Measurements from ENCODE around the gene NLN.
"Not testable (repeated sequence)": the region's sequence is repeated elsewhere in the genome, so short reads cannot be mapped to it uniquely, and the experiment has no call there.

Gene NLN

DNA sequence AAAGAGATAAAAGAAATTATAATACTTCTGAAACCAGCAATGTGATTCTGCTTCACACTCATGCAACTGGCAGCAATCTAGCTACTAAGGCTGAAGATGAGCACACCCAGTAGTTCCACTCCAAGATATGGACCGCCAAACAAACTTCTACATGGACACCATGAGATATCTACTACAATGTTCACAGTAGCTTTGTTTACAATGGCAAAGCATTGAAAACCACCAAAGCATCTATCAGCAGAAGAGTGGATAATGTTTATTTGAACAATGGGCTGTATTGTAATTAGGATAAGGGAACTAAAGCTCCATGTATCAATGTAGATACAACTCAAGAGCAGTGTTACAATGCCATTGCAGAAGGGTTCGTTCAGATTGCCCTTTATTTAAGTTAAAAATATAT, 113.2 kb downstream of the NLN start:
- no peak for DNase-seq

DNA sequence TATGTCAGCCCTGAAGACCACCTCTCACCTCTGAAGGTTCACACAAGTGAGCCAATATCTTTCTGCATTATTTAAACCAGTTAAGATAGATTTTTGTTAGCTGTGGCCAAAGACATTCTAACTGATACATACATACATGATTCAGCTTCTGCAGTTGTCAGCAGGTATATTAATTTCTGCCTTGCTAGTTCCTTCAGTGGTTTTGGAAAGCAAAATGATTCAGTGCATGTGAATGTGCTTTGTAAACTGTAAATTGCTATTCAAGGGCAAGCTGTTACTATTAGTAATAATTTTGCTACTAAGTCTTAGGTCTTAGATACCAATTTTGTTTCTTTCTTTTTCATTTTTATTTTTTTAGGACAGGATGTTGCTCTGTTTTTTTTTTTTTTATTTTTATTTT, 115.1 kb downstream of the NLN start:
- no peak for DNase-seq

DNA sequence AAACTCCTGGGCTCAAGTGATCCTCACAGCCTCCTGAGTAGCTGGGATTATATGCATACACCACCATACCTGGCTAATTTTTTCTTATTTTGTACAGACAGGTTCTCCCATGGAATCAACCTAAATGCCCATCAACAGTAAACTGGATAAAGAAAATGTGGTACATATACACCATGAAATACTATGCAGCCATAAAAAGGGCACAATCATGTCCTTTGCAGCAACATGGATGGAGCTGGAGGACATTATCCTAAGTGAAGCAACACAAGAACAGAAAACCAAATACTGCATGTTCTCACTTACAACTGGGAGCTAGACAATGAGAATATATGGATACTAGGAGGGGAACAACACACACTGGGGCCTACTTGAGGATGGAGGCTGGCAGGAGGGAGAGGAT, 117.2 kb downstream of the NLN start:
- DNase-seq, result not testable (repeated sequence)

DNA sequence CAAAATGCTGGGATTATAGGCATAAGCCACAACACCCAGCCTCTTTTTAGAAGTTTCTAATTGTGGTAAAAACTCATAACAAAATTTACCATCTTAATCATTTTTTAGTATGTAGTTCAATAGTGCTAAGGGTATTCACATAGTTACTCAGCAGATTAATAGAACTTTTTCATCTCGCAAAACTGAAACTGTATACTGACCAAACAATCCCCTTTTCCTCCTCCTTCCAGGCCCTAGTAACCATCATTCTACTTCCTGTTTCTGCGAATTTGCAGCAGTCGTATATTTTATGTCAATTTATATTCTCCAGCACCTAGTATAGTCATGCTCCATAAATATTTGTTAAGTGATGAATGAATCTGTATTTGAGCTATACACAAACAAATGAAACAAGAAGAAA, 118.1 kb downstream of the NLN start:
- DNase-seq, result peak; percentile 30 to 64 (median 44)

DNA sequence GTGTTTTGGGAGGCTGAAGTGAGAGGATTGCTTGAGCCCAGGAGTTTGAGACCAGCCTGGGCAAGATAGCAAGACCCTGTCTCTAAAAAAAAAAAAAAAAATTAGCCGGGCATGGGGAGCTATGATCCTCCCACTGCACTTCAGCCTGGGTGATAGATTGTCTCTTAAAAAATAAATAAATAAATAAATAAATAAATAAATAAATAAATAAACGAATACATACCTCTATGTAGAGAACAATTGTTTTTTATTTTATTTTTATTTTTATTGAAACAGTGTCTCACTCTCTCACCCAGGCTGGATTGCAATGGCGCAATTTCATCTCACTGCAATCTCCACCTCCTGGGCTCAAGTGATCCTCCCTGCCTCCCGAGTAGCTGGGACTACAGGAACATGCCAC, 122.8 kb downstream of the NLN start:
- not testable (repeated sequence) for DNase-seq

DNA sequence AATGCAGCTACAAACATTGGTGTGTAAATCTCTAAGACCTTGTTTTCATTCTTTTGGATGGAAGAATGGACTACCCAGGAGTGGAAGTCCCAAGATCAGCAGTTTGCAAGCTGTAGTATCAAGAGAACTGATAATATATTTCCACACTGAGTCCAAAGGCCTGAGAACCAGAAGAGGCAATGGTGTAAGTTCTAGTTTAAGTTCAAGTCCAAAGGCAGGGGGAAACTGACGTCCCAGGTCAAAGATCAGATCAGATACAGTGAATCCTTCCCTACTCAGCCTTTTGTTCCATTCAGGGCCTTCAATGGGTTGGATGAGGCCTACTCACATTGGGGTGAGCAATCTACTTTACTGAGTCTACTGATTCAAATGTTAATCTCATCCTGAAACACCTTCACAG, 124.1 kb downstream of the NLN start:
- no peak for DNase-seq

DNA sequence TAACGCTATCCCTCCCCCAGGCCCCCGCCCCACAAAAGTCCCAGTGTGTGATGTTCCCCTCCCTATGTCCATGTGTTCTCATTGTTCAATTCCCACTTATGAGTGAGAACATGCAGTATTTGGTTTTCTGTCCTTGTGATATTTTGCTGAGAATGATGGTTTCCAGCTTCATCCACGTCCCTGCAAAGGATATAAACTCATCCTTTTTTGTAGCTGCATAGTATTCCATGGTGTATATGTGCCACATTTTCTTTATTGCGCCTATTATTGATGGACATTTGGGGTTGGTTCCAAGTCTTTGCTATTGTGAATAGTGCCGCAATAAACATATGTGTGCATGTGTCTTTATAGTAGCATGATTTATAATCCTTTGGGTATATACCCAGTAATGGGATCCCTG, 125.0 kb downstream of the NLN start:
- DNase-seq, result not testable (repeated sequence)

DNA sequence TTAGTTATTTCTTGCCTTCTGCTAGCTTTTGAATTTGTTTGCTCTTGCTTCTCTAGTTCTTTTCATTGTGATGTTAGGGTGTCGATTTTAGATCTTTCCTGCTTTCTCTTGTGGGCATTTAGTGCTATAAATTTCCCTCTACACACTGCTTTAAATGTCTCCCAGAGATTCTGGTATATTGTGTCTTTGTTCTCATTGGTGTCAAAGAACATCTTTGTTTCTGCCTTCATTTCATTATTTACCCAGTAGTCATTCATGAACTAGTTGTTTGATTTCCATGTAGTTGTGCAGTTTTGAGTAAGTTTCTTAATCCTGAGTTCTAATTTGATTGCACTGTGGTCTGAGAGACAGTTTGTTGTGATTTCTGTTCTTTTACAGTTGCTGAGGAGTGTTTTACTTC, 127.9 kb downstream of the NLN start:
- not testable (repeated sequence) for DNase-seq

DNA sequence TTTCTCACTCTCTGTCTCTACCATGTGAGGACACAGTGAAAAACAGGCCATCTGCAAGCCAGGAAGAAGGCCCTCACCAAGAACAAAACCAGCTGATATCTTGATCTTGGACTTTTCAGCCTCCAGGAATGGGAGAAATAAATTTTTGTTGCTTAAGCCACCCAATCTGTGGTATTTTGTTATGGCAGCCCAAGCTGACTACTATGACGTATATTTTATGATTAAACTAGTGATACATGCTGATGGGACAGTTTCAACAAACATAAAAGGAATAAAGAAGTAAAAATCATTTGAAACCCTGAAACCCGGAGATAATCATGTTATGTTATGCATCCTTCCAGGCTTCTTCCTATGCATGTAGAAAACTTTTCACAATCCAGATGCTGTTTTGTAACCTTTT, 132.9 kb downstream of the NLN start:
- no peak for DNase-seq

DNA sequence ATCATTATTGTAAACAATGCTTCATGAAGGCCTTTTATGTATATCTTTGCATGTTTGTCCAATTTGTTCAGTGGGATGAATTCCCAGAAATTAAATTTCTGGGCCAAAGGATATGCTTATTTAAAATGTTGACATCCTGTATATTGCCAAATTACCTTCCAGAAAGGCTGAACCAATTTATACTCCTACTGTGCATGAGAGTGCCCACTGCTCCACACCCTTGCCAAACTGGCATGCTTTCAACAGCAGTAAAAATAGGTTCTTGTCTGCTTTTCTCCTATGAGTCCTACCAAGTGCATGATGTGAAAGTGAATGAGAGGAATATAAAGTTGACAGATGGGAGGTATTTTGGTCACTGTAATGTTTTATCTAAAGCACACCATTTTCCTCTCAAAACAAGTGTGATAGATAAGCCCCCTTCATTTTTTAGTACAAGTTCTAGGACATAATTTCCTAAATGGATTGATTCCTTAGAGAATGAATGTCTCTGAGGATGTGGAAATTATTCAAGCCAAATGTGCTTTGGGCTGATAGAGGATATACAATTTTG, 133.8 kb downstream of the NLN start:
- DNase-seq, result no peak

DNA sequence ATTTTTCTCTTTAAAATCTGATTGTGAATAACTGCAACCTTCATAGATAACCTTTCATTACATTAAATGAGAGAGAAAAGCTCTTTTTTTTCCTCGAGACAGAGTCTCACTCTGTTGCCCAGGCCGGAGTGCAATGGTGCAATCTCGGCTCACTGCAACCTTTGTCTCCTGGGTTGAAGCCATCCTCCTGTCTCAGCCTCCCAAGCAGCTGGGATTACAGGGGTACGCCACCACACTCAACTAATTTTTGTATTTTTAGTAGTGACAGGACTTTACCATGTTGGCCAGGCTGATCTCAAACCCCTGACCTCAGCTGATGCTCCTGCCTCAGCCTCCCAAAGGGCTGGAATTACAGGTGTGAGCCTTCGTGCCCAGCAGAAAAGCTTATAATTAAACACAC, 134.5 kb downstream of the NLN start:
- DNase-seq, result no peak

DNA sequence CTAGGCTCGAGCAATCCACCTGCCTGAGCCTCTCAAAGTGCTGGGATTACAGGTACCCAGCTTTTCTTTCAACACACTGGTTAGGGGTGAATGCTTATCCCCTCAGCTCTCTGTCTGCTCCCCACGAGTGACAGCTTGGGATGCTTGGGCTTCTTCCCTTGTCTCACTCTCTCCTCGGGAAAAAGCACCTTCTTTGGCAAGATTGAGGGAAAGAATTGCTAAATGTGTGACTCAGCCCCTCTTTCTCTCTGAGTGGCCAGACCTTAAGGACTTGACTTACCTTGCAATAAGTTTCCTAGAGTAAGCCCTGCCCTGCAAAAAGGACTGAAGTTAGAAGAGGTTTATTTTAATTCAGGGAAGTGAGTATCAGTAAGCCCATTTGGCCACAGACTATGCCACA, 136.3 kb downstream of the NLN start:
- peak; percentile 16 to 29 (median 22) for DNase-seq

DNA sequence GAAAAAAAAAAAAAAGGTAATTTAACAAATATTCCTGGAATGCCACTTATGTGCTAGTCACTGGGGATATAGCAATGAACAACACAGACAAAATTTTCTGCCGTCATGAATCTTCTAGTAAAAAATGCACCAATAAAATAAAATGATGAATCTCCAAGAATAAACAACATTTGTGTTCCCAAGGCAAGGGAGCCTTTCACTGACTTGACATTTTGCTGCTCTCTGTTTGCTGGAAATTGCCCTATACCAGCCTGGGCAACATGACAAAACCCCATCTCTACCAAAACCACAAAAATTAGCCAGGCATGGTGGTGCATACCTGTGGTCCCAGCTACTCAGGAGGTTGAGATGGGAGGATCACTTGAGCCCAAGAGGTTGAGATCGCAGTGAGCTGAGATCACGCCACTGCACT, 139.8 kb downstream of the NLN start:
- no peak for DNase-seq

DNA sequence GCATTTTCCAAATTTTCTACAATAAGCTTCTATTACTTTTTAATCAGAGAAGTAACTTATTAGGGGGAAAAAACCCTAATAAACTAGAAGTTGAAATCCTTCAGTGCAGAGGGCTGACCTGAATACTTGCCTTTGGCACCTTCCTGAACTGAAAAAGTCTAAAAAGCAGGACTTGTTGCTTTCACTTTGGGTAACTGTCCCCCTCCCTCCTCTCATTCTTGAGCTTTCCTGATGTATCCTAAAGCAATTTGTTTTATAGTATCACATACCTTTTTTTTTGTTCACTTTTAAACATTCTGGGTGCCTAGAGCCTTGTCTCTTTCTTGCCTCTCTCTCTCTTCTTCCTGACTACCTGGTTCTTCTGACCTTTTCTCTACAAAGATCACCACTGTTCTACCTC, 140.4 kb downstream of the NLN start:
- DNase-seq, result no peak

DNA sequence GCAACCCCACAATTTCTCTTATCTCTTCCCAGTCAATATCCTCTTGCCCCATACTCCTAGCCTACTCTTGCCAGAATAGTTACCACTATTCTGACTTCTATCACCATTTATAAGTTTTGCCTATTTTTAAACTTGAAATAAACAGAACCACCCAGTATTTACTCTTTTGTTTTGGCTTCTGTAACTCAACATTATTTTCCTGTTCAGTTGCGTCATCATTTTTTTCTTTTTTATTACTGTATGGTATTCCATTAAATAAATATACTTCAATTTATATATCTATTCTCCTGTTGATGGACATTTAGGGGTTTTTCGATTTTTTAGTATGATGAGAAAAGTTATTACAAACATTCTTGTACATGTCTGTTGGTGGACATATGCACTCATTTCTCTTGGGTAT, 141.7 kb downstream of the NLN start:
- no peak for DNase-seq

DNA sequence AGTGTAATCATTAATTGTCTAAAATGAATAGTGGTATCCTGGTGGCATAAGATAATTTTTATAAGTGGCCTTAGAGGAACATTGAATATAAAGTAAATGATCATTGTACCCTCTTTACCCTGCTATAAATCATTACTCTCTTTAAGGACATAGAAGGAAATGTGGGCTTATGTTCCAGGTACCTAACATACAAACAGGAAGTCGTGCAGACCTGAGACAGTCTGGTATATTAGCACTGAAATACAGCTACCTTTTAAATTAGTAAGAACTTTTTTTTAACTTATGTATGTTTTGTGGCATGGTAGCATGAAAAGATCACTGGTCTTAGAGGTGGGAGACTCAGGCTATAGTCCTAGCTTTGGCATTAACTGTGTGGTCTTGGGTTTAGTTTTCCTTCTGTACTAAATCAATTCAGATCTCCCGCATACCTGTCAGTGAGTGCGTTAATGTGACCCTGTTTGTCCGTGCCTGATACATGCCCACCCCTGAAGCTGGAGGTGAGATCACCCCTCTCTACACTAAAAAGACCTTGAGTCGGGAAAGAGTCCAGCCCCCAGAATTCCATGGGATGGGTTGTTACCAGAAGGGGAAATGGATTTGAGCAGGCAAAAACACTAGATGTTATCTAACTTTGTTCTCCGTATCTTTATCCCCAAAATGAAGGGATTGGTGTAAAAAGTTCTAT, 145.0 kb downstream of the NLN start:
- DNase-seq, result no peak

DNA sequence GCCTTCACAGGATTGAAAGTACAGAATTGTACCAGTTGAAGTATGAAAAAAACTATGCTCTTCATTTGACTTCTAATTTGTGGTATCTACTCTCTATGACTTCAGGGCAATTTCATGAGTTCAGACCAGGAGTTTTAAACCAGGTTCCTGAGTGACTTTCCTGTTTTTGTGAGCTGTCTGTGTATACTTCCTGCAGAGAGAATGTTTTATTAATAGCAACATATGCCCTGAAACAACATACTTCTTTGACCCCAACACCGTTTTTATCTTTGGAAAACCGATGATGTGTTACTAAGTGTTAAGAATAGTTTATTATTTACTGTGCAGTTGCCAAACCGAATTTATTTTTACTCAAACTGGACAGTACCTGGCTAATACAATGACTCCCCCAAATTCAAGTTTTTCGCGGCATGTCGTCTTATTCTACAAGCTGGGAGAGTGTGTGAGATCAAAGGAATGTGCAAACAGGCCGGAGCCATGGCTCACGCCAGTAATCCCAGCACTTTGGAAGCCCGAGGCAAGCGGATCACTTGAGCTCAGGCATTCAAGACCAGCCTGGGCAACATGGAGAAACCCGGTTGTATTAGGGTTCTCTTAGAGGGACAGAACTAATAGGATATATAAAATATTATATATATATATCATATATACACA, 145.7 kb downstream of the NLN start:
- DNase-seq, result no peak

DNA sequence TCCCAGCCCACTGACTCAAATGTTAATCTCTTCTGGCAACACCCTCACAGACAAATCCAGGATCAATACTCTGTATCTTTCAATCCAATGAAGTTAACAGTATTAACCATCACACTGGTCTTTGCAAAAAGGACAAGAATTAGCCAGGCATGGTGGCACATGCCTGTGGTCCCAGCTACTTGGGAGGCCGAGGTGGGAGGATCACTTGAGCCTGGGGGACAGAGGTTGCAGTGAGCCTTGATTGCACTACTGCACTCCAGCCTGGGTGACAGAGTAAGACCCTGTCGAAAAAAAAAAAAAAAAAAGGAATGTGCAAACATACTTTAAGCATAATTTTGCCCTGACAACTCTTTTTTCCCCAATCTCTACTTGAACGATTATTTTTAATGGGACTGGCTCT, 146.5 kb downstream of the NLN start:
- no peak for DNase-seq

DNA sequence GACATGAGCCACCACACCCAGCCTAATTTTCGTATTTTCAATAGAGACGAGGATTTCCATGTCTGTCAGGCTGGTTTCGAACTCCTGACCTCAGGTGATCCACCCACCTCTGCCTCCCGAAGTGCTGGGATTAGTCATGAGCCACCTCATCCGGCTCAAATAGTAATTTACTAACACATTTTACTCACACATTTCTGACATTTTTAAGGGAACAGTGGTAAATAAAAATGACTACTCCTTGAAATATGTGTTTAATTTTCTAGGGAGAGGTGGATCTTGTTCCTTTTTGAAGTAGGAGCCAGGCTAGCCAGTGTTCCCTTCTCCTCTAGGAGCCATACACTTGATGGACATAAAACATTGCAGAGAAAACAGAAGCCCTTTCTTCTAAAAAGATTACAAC, 149.2 kb downstream of the NLN start:
- DNase-seq, result no peak

DNA sequence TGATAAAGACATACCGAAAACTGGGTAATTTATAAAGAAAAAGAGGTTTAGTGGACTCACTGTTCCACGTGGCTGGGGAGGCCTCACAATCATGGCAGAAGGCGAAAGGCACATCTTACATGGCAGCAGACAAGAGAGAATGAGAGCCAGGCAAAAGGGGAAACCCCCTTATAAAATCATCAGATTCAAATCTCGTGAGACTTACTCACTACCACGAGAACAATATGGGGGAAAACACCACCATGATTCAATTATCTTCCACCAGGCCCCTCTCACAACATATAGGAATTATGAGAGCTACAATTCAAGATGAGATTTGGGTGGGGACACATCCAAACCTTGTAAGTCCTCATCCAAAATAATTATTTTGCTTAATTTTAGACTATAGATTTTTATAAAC, 149.8 kb downstream of the NLN start:
- DNase-seq, result peak; percentile 12 to 22 (median 22)

DNA sequence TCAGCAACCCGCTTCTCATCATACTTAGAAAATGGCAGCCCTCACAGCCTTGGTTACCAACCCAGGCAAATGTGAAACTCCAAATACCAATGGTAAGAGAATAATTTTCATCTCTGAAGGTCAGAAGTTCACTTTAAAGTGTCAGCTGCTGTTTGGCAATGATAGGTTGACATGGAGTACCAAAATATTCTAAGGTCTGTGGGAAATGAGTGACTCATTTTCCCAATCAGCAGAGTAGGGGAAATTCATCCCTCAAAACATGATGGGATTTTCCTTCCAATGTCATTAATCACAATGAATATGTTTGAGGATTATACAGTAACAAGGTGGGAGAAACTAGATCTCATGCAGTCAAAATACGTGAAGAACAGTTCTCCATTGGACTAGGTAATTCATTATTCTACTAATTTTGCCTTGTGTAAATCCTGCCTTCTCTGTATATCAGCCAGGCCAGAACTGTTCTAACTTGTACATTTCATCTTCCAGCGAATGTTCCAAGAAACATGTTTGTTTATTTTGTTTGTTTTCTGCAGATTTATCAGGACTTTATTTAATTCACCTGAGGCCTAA, 151.3 kb downstream of the NLN start:
- DNase-seq, result peak; percentile 10 to 63 (median 30)

DNA sequence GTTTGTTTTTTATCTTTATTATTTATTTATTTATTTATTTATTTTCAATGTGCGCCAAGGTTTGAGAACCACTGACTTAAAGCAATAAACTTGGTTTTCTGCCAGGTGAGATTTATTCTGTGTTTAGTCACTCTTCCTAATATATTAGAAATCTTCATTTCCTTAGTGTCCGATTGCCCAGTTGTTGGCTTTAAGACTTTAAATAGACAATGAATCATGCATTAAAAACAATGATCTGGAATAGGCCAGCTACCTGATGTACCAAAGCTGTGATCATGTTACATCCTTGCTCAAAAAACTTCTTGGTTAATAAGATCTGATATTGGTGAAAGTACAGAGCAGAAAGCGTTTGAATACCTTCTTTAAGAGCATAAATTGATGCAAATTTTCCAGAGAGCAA, 152.2 kb downstream of the NLN start:
- no peak for DNase-seq

DNA sequence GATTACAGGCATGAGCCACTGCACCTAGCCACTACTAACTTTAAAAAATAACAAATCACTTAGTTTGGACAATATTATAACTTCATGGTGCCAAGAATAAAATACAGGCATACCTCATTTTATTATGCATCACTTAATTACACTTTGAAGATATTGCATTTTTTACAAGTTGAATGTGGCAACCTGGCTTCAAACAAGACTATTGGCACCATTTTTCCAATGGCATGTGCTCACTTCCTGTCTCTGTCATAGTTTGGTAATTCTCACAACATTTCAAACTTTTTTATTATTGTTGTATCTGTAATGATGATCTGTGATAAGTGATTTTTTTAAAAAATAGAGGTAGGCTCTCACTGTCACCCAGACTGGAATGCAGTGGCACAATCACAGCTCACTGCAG, 154.5 kb downstream of the NLN start:
- DNase-seq, result no peak

DNA sequence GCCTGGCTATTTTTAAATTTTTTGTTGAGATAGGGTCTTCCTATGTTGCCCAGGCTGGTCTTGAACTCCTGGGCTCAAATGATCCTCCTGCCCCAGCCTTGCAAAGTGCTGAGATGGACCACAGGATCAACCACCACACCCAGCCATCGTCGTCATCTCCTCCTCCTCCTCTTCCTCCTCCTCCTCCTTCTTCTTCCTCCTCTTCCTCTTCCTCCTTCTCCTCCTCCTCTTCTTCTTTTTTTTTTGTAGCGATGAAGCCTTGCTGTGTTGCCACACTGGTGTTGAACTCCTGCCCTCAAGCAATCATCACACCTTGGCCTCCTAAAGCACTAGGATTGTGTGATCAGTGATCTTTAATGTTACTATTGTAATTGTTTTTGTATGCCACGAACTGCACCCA, 155.0 kb downstream of the NLN start:
- DNase-seq, result no peak
